ENCODE measurements around the gene PARP8.

PARP8 gene

GRCh38 chr5:50823568-50823967 lies 157.1 kb downstream of the PARP8 start:
- TF ChIP-seq, protein P1, sequence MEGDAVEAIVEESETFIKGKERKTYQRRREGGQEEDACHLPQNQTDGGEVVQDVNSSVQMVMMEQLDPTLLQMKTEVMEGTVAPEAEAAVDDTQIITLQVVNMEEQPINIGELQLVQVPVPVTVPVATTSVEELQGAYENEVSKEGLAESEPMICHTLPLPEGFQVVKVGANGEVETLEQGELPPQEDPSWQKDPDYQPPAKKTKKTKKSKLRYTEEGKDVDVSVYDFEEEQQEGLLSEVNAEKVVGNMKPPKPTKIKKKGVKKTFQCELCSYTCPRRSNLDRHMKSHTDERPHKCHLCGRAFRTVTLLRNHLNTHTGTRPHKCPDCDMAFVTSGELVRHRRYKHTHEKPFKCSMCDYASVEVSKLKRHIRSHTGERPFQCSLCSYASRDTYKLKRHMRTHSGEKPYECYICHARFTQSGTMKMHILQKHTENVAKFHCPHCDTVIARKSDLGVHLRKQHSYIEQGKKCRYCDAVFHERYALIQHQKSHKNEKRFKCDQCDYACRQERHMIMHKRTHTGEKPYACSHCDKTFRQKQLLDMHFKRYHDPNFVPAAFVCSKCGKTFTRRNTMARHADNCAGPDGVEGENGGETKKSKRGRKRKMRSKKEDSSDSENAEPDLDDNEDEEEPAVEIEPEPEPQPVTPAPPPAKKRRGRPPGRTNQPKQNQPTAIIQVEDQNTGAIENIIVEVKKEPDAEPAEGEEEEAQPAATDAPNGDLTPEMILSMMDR (conservative IDR thresholded peaks at IDR 0.05; ENCODE audit: control insufficient read depth, insufficient read depth, low read depth, low read length), result no peak
- H3K4me3 ChIP-seq (ENCODE audit: control insufficient read depth, low read depth, low read length), result no peak overlapping the region
- DNase-seq (ENCODE audit: low read depth), result no peak

- TF ChIP-seq, protein P1 (conservative IDR thresholded peaks at IDR 0.05; ENCODE audit: control insufficient read depth, insufficient read depth, low read depth, low read length), result no peak
- H3K4me3 ChIP-seq (ENCODE audit: control insufficient read depth, low read depth, low read length), result no peak overlapping the region
These were observed 157.7 kb downstream of the PARP8 start for GRCh38 chr5:50824109-50824508.

DNA sequence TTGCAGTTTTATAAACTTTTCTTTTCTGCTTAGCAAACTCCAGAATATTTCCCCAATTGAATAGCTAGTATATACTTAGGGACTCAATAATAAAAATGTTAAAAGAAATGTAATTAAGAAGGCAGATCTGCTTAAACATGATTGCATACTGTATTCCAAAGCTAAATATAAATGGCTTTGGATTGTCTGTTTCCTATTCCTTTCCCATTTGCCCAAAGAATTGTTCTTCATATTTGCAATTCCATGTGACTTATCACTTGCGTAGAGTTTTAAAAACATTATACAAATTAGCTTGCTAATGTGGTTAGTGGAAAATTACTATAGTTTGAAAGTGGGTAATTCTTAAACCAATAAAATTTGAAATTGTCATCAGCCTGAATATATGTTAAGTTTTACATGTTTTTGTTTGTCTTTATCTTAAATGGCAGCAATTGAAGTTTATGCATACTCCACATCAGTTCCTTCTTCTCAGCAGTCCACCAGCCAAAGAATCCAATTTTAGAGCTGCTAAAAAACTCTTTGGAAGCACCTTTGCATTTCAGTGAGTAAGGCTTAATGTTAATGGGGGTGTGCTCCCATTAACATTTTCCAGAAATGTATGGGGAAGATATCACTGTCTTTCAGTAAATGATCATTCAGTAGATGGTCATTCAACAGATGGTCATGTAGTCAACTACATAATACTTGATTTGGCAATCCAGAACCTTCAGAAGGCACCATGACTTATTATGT lies 161.2 kb downstream of the PARP8 start:
- TF ChIP-seq, protein P1 (conservative IDR thresholded peaks at IDR 0.05; ENCODE audit: control insufficient read depth, insufficient read depth, low read depth, low read length), result no peak
- DNase-seq (ENCODE audit: low read depth), result no peak
- H3K4me3 ChIP-seq (ENCODE audit: control insufficient read depth, low read depth, low read length), result no peak overlapping the region

More at GRCh38 chr5:50824109-50824508, 157.7 kb downstream of the PARP8 start:
- DNase-seq (ENCODE audit: low read depth), result no peak

GRCh38 chr5:50829023-50829422 lies 162.6 kb downstream of the PARP8 start:
- no peak for DNase-seq (ENCODE audit: low read depth)
- H3K4me3 ChIP-seq (ENCODE audit: control insufficient read depth, low read depth, low read length), result no peak overlapping the region
- TF ChIP-seq, protein P1 (conservative IDR thresholded peaks at IDR 0.05; ENCODE audit: control insufficient read depth, insufficient read depth, low read depth, low read length), result no peak

DNA sequence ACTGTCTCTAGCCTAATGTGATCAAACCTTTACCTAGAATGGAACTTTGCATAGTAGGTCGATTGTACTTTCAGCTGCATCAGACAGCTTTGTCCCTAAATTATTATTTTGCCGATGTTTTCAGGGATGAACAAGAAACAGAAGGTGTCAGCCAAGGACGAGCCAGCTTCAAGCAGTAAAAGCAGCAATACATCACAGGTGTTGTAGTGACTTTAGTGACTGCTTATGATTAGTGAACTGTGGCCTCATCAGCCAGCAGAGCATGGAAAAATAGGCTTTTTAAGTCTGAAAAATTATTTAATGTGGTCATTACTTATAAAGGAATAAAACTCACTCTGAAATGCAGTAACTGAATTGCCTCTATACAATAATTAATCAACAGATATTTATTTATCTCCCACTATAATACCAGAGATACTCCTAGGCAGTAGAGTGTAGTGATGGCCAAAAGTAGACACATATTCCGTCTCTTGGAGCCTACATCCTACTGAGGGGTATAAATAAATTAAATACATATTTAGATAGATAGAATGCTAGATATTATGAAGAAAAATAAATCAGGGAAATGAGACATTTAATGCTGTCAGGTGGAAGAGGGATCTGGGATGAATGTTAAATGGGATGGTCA lies 166.3 kb downstream of the PARP8 start:
- TF ChIP-seq, protein P1 (conservative IDR thresholded peaks at IDR 0.05; ENCODE audit: control insufficient read depth, insufficient read depth, low read depth, low read length), result no peak
- no peak for DNase-seq (ENCODE audit: low read depth)
- no peak overlapping the region for H3K4me3 ChIP-seq (ENCODE audit: control insufficient read depth, low read depth, low read length)

- no peak for DNase-seq (ENCODE audit: low read depth)
- H3K4me3 ChIP-seq (ENCODE audit: control insufficient read depth, low read depth, low read length), result no peak overlapping the region
- TF ChIP-seq, protein P1 (conservative IDR thresholded peaks at IDR 0.05; ENCODE audit: control insufficient read depth, insufficient read depth, low read depth, low read length), result no peak
These were observed 169.9 kb downstream of the PARP8 start for GRCh38 chr5:50836356-50836755.
